ENCODE measurements around the gene COX19.

The COX19 gene

GRCh38 chr7:1015196-1016121 is 40.1 kb upstream of the COX19 start:
- Histone ChIP-seq H3K4me3 (no peak overlapping the region), H3K27ac (no peak overlapping the region)
- no peak for TF ChIP-seq CTCF (IDR thresholded peaks at IDR 0.05)
- no peak for DNase-seq (ENCODE audit: low spot score)

- Histone ChIP-seq H3K4me3 (no peak overlapping the region), H3K27ac (no peak overlapping the region)
- no peak for TF ChIP-seq CTCF (IDR thresholded peaks at IDR 0.05)
- no peak for DNase-seq (ENCODE audit: low spot score)
Observed at GRCh38 chr7:1014681-1015080, 39.3 kb upstream of the COX19 start.

GRCh38 chr7:1013581-1013980 is 38.2 kb upstream of the COX19 start:
- Histone ChIP-seq H3K27ac (no peak overlapping the region), H3K4me3 (no peak overlapping the region)
- TF ChIP-seq CTCF (IDR thresholded peaks at IDR 0.05): no peak
- DNase-seq (ENCODE audit: low spot score): no peak

GRCh38 chr7:1012716-1013095 is 37.4 kb upstream of the COX19 start:
- TF ChIP-seq CTCF (IDR thresholded peaks at IDR 0.05): no peak
- Histone ChIP-seq H3K4me3 (no peak overlapping the region), H3K27ac (no peak overlapping the region)
- DNase-seq (ENCODE audit: low spot score): no peak

GRCh38 chr7:1012004-1012715 is 36.8 kb upstream of the COX19 start:
- no peak for TF ChIP-seq CTCF (IDR thresholded peaks at IDR 0.05)
- Histone ChIP-seq H3K27ac (no peak overlapping the region), H3K4me3 (no peak overlapping the region)
- DNase-seq (ENCODE audit: low spot score): no peak

- no peak overlapping the region for H3K4me3 ChIP-seq
- no peak for DNase-seq (ENCODE audit: low spot score)
- no peak for TF ChIP-seq CTCF (IDR thresholded peaks at IDR 0.05)
- H3K27ac ChIP-seq: no peak overlapping the region
Observed at GRCh38 chr7:1011297-1012003, 36.1 kb upstream of the COX19 start.

Data from coronary artery (tissue), 2 donors.